WTC11 (cell line): ENCODE results near the gene TNNT2. TPM values are rescaled to one million over a fixed set of nuclear protein-coding genes. Genes with fewer than 3 reads are reported as not detected.

Experiments used
- ATAC-seq: fragments of 200-7000 bp; cut with Tn5 transposase; 2 replicates; pipeline ENCODE4 v1.10.0; 2021; ENCODE audit warnings: mild to moderate bottlenecking, moderate library complexity
- CTCF ChIA-PET: fragments of 300-600 bp; sonication (Branson Sonifier 250); formaldehyde crosslinking; loops from one replicate; lab custom pipeline; 2021; ENCODE audit warnings: antibody characterized with exemption; lab: Charles Lee
- POLR2A ChIA-PET: fragments of 350-600 bp; sonication (Branson Sonifier 250); formaldehyde crosslinking; loops from one replicate; lab custom pipeline; 2021; ENCODE audit warnings: antibody characterized with exemption; lab: Charles Lee
- DNase-seq: peaks from one replicate; pipeline ENCODE4 v3.0.0; 2021; ENCODE audit warnings: low spot score
- H3K27ac Mint-ChIP-seq: 2 replicates; pipeline ENCODE4 v1.8.0; 2021; ENCODE audit warnings: mixed read lengths
- H3K27me3 Mint-ChIP-seq: 2 replicates; pipeline ENCODE4 v1.8.0; 2021; ENCODE audit warnings: low read depth, mild to moderate bottlenecking, moderate library complexity, mixed read lengths
- H3K36me3 Mint-ChIP-seq: 2 replicates; pipeline ENCODE4 v1.8.0; 2021; ENCODE audit warnings: mixed read lengths
- H3K4me1 Mint-ChIP-seq: 2 replicates; pipeline ENCODE4 v1.8.0; 2022; ENCODE audit warnings: mixed read lengths
- H3K4me3 Mint-ChIP-seq: 2 replicates; pipeline ENCODE4 v1.8.0; 2021; ENCODE audit warnings: mild to moderate bottlenecking, moderate library complexity, mixed read lengths
- H3K9me3 Mint-ChIP-seq: 2 replicates; pipeline ENCODE4 v1.8.0; 2021; ENCODE audit warnings: mixed read lengths
- AFF4 ChIP-seq: sonication (generic); formaldehyde crosslinking; IDR thresholded peaks from 2 replicates; pipeline ENCODE4 v1.8.1; 2023; ENCODE audit warnings: mild to moderate bottlenecking, missing genetic modification reagents, borderline replicate concordance
- ATF1 ChIP-seq: sonication (generic); formaldehyde crosslinking; IDR thresholded peaks from 2 replicates; pipeline ENCODE4 v1.8.1; 2023; ENCODE audit warnings: mild to moderate bottlenecking, moderate library complexity, missing genetic modification reagents
- ELF4 ChIP-seq: sonication (generic); formaldehyde crosslinking; IDR thresholded peaks from 2 replicates; pipeline ENCODE4 v1.8.1; 2022; ENCODE audit warnings: low read depth, mild to moderate bottlenecking, moderate library complexity, missing genetic modification reagents
- ESRRA ChIP-seq: sonication (generic); formaldehyde crosslinking; IDR thresholded peaks from 2 replicates; pipeline ENCODE4 v1.8.1; 2022; ENCODE audit warnings: mild to moderate bottlenecking, missing genetic modification reagents, borderline replicate concordance
- GABPB1 ChIP-seq: sonication (generic); formaldehyde crosslinking; IDR thresholded peaks from 2 replicates; pipeline ENCODE4 v1.8.1; 2023; ENCODE audit warnings: mild to moderate bottlenecking, missing genetic modification reagents
- GTF2I ChIP-seq: fragments of 250-450 bp; sonication (Bioruptor Pico); conservative IDR thresholded peaks from 2 replicates; pipeline ENCODE4 v1.4.0; 2021; ENCODE audit warnings: mild to moderate bottlenecking
- IRF2 ChIP-seq: sonication (generic); formaldehyde crosslinking; IDR thresholded peaks from 2 replicates; pipeline ENCODE4 v1.8.0; 2022; ENCODE audit warnings: low read depth, missing genetic modification reagents, borderline replicate concordance
- MXD4 ChIP-seq: fragments of 250-450 bp; sonication (Bioruptor Pico); IDR thresholded peaks from 2 replicates; pipeline ENCODE4 v1.8.0; 2021; ENCODE audit warnings: mild to moderate bottlenecking, moderate library complexity, borderline replicate concordance
- PRDM15 ChIP-seq: sonication (generic); formaldehyde crosslinking; IDR thresholded peaks from 2 replicates; pipeline ENCODE4 v1.8.0; 2022; ENCODE audit warnings: missing genetic modification reagents
- SMAD3 ChIP-seq: sonication (generic); formaldehyde crosslinking; IDR thresholded peaks from 2 replicates; pipeline ENCODE4 v1.8.0; 2022; ENCODE audit warnings: missing genetic modification reagents, mild to moderate bottlenecking, borderline replicate concordance
- TCF7 ChIP-seq: sonication (generic); formaldehyde crosslinking; IDR thresholded peaks from 2 replicates; pipeline ENCODE4 v1.8.0; 2022; ENCODE audit warnings: mild to moderate bottlenecking, low read depth, missing genetic modification reagents, moderate library complexity
- TP53 ChIP-seq: sonication (generic); formaldehyde crosslinking; IDR thresholded peaks from 2 replicates; pipeline ENCODE4 v1.8.1; 2023; ENCODE audit warnings: mild to moderate bottlenecking, missing genetic modification reagents
- USF1 ChIP-seq: sonication (generic); formaldehyde crosslinking; IDR thresholded peaks from 2 replicates; pipeline ENCODE4 v1.8.0; 2022; ENCODE audit warnings: mild to moderate bottlenecking, missing genetic modification reagents
- ZBTB21 ChIP-seq: sonication (generic); formaldehyde crosslinking; IDR thresholded peaks from 2 replicates; pipeline ENCODE4 v1.8.1; 2023; ENCODE audit warnings: mild to moderate bottlenecking, missing genetic modification reagents, borderline replicate concordance
- ZNF219 ChIP-seq: sonication (generic); formaldehyde crosslinking; IDR thresholded peaks from 2 replicates; pipeline ENCODE4 v1.8.0; 2023; ENCODE audit warnings: missing genetic modification reagents, mild to moderate bottlenecking, borderline replicate concordance
- ZNF416 ChIP-seq: fragments of 250-450 bp; sonication (Bioruptor Pico); IDR thresholded peaks from 2 replicates; pipeline ENCODE4 v1.9.0; 2021; ENCODE audit warnings: mild to moderate bottlenecking, inconsistent platforms
- total RNA-seq: library from RNA; stranded (reverse); gene quantifications from 3 replicates; pipeline ENCODE4 v1.2.3, GENCODE V29; 2021
- TF ChIP-seq, protein P1 (sequence below): fragments of 250-450 bp; sonication (Bioruptor Pico); IDR thresholded peaks from 2 replicates; pipeline ENCODE4 v2.1.2; 2022; ENCODE audit warnings: mild to moderate bottlenecking, moderate library complexity
- TF ChIP-seq, protein P2 (sequence below): sonication (generic); formaldehyde crosslinking; IDR thresholded peaks from 2 replicates; pipeline ENCODE4 v1.8.1; 2023; ENCODE audit warnings: mild to moderate bottlenecking, missing genetic modification reagents, moderate library complexity

The TNNT2 gene
- total RNA-seq, 1 experiment from 2014 or later: 6.1 TPM

DNA sequence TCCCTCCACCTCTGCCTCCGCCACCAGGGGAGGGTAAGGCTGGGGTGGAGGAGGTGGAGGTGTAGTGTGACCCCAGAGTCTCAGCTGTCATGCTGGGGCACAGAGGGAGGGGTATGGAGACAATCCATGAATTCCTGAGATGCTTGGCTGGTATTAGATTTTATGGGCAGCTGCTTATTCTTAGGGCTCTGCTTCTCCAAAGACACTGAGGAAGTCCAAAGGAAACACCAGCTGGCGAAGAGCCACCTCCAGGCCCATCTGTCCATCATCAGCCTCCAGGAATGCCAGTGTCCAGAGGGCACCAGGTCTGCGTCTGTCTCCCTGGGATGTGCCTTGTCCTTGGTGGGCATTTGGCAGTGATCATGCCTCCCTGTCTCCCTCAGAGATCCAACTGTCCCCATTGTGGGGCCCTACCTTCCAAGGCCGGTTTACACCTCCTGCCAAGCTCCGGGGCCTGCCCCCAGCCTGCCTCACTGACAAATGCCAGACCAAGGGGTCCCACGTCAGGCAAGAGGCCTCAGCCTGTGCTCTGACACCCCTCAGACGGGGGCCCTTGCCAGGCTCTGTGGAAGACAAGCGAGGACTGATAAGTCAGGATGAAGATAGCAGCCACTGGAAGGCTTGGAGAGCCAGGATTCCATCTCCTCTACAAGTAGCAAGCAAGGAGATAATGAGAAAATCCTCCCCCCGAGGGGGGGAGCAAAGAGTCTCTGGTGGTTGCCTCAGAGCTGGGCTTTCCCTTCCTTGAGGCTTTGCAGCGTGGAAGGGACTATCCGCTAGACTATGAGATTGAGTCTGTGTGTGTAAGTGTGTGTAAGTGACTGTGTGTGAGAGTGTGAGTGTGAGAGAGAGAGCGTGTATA, 42.5 kb upstream of the TNNT2 start:
- POLR2A ChIA-PET: no interaction called here

DNA sequence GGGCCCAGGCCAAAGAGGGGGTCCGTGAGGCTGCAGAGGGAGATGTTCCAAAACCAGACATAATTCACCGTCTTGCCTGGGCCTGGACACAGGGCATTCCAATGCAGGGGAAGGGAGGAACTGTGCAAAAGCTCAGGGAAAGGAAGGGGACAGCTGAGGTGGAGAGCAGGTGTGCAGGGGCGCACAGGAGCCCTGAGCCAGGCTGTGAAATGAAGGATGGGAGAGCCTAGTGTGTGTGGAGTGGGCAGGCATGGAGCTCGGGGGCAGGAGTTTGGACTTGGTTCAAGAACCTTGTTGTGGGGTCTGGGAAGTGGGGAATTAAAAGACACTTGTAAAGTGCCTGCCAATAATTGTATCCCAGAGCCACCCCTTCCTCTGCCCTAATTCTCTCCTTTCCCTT, 41.8 kb upstream of the TNNT2 start:
- no peak overlapping the region for H3K27ac Mint-ChIP-seq
- no peak for TF ChIP-seq ZNF219
- no peak for TF ChIP-seq GABPB1 (CRISPR knock-in tag)
- TF ChIP-seq IRF2 (CRISPR knock-in tag): no peak
- TF ChIP-seq MXD4 (CRISPR knock-in tag): no peak
- TF ChIP-seq, protein P1, sequence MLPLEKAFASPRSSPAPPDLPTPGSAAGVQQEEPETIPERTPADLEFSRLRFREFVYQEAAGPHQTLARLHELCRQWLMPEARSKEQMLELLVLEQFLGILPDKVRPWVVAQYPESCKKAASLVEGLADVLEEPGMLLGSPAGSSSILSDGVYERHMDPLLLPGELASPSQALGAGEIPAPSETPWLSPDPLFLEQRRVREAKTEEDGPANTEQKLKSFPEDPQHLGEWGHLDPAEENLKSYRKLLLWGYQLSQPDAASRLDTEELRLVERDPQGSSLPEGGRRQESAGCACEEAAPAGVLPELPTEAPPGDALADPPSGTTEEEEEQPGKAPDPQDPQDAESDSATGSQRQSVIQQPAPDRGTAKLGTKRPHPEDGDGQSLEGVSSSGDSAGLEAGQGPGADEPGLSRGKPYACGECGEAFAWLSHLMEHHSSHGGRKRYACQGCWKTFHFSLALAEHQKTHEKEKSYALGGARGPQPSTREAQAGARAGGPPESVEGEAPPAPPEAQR (CRISPR knock-in tag): no peak
- TF ChIP-seq ATF1 (CRISPR knock-in tag): no peak

More for the DNA sequence above, 42.5 kb upstream of the TNNT2 start:
- no peak for DNase-seq
- Mint-ChIP-seq H3K27me3 (peaks cover 15% of the 10 kb centered on the region), H3K4me3 (no peak overlapping the region), H3K36me3 (peaks cover 14% of the 10 kb centered on the region), H3K9me3 (peaks cover 21% of the 10 kb centered on the region), H3K4me1 (peaks cover 9% of the 10 kb centered on the region), H3K27ac (no peak overlapping the region)
- TF ChIP-seq ESRRA (CRISPR knock-in tag) (no peak), USF1 (no peak)
- CTCF ChIA-PET: interaction anchor here (1.1 to 2.7 kb wide), 5 partner anchors 11 to 28 kb away, joined by 3 to 10 read pairs (median 5); no protein-coding TSS in a partner anchor
- ATAC-seq: no peak

GRCh38 chr1:201418461-201418860, 41.0 kb upstream of the TNNT2 start:
- no peak overlapping the region for H3K27ac Mint-ChIP-seq
- H3K36me3 Mint-ChIP-seq: peaks cover 18% of the 10 kb centered on the region
- H3K27me3 Mint-ChIP-seq: peaks cover 20% of the 10 kb centered on the region
- ChIA-PET POLR2A (interaction anchor here (0.6 kb wide), 2 partner anchors 36 to 77 kb away, joined by 3 to 5 read pairs; no protein-coding TSS in a partner anchor), CTCF (interaction anchor here (0.6 to 2.7 kb wide), 9 partner anchors 10 to 332 kb away, joined by 3 to 13 read pairs (median 5); no protein-coding TSS in a partner anchor)
- DNase-seq: no peak
- H3K9me3 Mint-ChIP-seq: peaks cover 21% of the 10 kb centered on the region
- no peak for ATAC-seq
- no peak overlapping the region for H3K4me3 Mint-ChIP-seq
- peaks cover 9% of the 10 kb centered on the region for H3K4me1 Mint-ChIP-seq
- TF ChIP-seq GTF2I (CRISPR knock-in tag): no peak
- TF ChIP-seq TP53: no peak
- TF ChIP-seq ZNF416 (CRISPR knock-in tag): no peak
- TF ChIP-seq ELF4 (CRISPR knock-in tag): no peak
- no peak for TF ChIP-seq TCF7 (CRISPR knock-in tag)
- no peak for TF ChIP-seq PRDM15 (CRISPR knock-in tag)
- no peak for TF ChIP-seq SMAD3 (CRISPR knock-in tag)
- no peak for TF ChIP-seq USF1
- TF ChIP-seq ZBTB21: no peak
- TF ChIP-seq AFF4 (CRISPR knock-in tag): no peak
- TF ChIP-seq, protein P2, sequence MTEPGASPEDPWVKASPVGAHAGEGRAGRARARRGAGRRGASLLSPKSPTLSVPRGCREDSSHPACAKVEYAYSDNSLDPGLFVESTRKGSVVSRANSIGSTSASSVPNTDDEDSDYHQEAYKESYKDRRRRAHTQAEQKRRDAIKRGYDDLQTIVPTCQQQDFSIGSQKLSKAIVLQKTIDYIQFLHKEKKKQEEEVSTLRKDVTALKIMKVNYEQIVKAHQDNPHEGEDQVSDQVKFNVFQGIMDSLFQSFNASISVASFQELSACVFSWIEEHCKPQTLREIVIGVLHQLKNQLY (CRISPR knock-in tag): no peak
- no peak for TF ChIP-seq IRF2 (CRISPR knock-in tag)

More for the DNA sequence above, 41.8 kb upstream of the TNNT2 start:
- Mint-ChIP-seq H3K27me3 (peaks cover 20% of the 10 kb centered on the region), H3K9me3 (peaks cover 23% of the 10 kb centered on the region), H3K4me3 (no peak overlapping the region), H3K36me3 (peaks cover 18% of the 10 kb centered on the region), H3K4me1 (peaks cover 9% of the 10 kb centered on the region)
- POLR2A ChIA-PET: no interaction called here
- DNase-seq: no peak
- CTCF ChIA-PET: interaction anchor here (1.1 to 2.7 kb wide), 3 partner anchors 10 to 29 kb away, joined by 3 to 10 read pairs (median 5); no protein-coding TSS in a partner anchor
- no peak for ATAC-seq
